Smooth muscle cell (in vitro differentiated cells): ENCODE data around the gene POGZ. TPM values are rescaled to one million over a fixed set of nuclear protein-coding genes. Genes with fewer than 3 reads are reported as not detected.

ENCODE experiments used
- DNase-seq: peaks from one replicate; lab custom pipeline; 2025; ENCODE audit not compliant: unreplicated experiment; lab: John Stamatoyannopoulos, UW
- H2AFZ ChIP-seq: fragments of 200-600 bp; sonication (generic); 2 replicates; pipeline ENCODE4 v1.6.0; 2016; ENCODE audit warnings: antibody characterized with exemption, low read depth, mild to moderate bottlenecking
- H3F3A ChIP-seq: fragments of 200-600 bp; sonication (generic); 2 replicates; pipeline ENCODE4 v1.6.0; 2017; ENCODE audit warnings: antibody characterized with exemption, low read depth
- H3K27ac ChIP-seq: fragments of 200-600 bp; sonication (generic); 2 replicates; pipeline ENCODE4 v1.5.1; 2016; ENCODE audit warnings: low read depth, mild to moderate bottlenecking
- H3K27me3 ChIP-seq: fragments of 200-600 bp; sonication (generic); 2 replicates; pipeline ENCODE4 v1.6.1; 2016; ENCODE audit warnings: low read depth, mild to moderate bottlenecking
- H3K36me3 ChIP-seq: fragments of 200-600 bp; sonication (generic); 2 replicates; pipeline ENCODE4 v1.5.1; 2016; ENCODE audit warnings: low read depth
- H3K4me1 ChIP-seq: fragments of 200-600 bp; sonication (generic); 2 replicates; pipeline ENCODE4 v1.5.1; 2016; ENCODE audit warnings: low read depth
- H3K4me2 ChIP-seq: fragments of 200-600 bp; sonication (generic); 2 replicates; pipeline ENCODE4 v1.6.0; 2016; ENCODE audit warnings: mild to moderate bottlenecking
- H3K4me3 ChIP-seq: fragments of 200-600 bp; sonication (generic); 2 replicates; pipeline ENCODE4 v1.5.1; 2016; ENCODE audit warnings: mild to moderate bottlenecking
- H3K79me2 ChIP-seq: fragments of 200-600 bp; sonication (generic); 2 replicates; pipeline ENCODE4 v1.6.0; 2016; ENCODE audit warnings: low read depth, mild to moderate bottlenecking
- H3K9ac ChIP-seq: fragments of 200-600 bp; sonication (generic); 2 replicates; pipeline ENCODE4 v1.6.0; 2016; ENCODE audit warnings: low read depth
- H3K9me3 ChIP-seq: fragments of 200-600 bp; sonication (generic); replicated peaks from 2 replicates; pipeline ENCODE4 v1.5.1; 2016; ENCODE audit warnings: low read depth
- H4K20me1 ChIP-seq: fragments of 200-600 bp; sonication (generic); 2 replicates; pipeline ENCODE4 v1.6.0; 2016; ENCODE audit warnings: low read depth
- WGBS: methylation state at CpG from one replicate; pipeline ENCODE4 v1.1.7; 2016; ENCODE audit warnings: low lambda C conversion rate; 5-methylcytosine and 5-hydroxymethylcytosine counted together
- polyA plus RNA-seq: library from polyadenylated mRNA; unstranded; fragments of >200 nt; fragmentation: Nextera tagmentation; extraction: Ambion mirVana; gene quantifications from 2 replicates; pipeline ENCODE4 v1.2.1, GENCODE V29; 2016
- total RNA-seq: library from RNA; depleted of rRNA; stranded (reverse); fragments of >200 nt; gene quantifications from 2 replicates; pipeline ENCODE4 v1.2.3, GENCODE V29; 2014
- TF ChIP-seq, protein P1 (sequence below): fragments of 200-600 bp; sonication (generic); IDR thresholded peaks from 2 replicates; pipeline ENCODE4 v1.5.1; 2017; ENCODE audit warnings: borderline replicate concordance, mild to moderate bottlenecking, antibody characterized with exemption; ENCODE audit not compliant: insufficient read depth, poor library complexity, severe bottlenecking

Gene POGZ
- total and polyA plus RNA-seq, 2 experiments from 2014 or later, result 20.5 to 40.9 TPM

DNA sequence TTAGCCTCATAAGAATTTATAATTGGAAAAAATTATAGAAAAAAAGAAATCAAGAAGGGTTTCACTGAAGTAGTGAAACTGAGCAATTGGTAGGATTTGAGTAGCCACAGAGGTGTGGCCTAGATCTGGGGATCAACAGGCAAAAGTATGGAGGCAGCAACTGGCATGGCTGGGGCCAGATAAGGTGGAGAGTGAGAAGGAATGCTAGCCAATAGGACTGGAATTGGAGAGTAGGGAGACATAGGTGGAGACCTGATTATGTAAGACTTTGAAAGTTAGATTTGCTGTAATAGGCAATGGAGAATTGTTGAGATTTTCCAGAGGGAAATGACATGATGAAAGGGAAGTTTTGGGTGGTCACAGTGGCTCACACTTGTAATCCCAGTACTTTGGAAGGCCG is 27.3 kb upstream of the POGZ start:
- no peaks in the 10 kb centered on the region for H3K27me3 ChIP-seq
- 76% methylated on average over 1 of the region's 1 CpG for WGBS

DNA sequence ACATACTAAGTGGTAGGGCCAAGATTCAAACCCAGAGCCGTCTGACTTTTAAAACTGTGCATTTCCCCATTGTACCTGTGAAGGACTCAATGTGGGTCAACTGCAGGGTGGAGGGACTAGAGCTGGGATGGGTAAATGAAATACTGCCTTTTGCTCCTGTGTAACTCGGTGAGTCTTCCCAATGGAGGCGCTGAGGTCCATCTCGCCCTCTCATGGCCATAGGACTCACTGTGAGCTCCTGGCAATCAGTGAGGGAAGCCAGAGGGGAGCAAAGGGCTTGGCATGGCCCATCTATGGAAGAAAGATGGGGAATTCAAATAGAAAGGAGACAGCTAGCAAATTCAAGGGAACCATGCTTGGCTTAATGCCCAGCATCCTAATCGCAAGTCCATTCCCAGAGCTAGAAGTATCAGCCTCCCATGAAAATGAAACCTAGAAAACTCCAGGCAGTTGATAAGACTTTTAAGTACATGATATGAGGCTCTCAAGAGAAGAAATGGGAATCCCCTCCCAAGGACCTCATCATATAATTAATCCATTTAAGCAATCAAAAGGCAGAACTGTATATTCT is 26.5 kb upstream of the POGZ start:
- Histone ChIP-seq H2AFZ (no peak overlapping the region), H3K27me3 (no peaks in the 10 kb centered on the region)
- no peak for DNase-seq

More for the DNA sequence above, 27.3 kb upstream of the POGZ start:
- no peaks in the 10 kb centered on the region for H4K20me1 ChIP-seq
- H3K9me3 ChIP-seq, result no peaks in the 10 kb centered on the region
- H3K36me3 ChIP-seq, result no peaks in the 10 kb centered on the region
- H3K4me2 ChIP-seq, result no peak overlapping the region
- H3F3A ChIP-seq, result no peaks in the 10 kb centered on the region
- DNase-seq, result no peak
- no peaks in the 10 kb centered on the region for H3K79me2 ChIP-seq
- H3K4me3 ChIP-seq, result no peak overlapping the region
- no peak overlapping the region for H3K27ac ChIP-seq
- H3K4me1 ChIP-seq, result no peaks in the 10 kb centered on the region
- H2AFZ ChIP-seq, result no peak overlapping the region
- TF ChIP-seq, protein P1, sequence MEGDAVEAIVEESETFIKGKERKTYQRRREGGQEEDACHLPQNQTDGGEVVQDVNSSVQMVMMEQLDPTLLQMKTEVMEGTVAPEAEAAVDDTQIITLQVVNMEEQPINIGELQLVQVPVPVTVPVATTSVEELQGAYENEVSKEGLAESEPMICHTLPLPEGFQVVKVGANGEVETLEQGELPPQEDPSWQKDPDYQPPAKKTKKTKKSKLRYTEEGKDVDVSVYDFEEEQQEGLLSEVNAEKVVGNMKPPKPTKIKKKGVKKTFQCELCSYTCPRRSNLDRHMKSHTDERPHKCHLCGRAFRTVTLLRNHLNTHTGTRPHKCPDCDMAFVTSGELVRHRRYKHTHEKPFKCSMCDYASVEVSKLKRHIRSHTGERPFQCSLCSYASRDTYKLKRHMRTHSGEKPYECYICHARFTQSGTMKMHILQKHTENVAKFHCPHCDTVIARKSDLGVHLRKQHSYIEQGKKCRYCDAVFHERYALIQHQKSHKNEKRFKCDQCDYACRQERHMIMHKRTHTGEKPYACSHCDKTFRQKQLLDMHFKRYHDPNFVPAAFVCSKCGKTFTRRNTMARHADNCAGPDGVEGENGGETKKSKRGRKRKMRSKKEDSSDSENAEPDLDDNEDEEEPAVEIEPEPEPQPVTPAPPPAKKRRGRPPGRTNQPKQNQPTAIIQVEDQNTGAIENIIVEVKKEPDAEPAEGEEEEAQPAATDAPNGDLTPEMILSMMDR, result no peak
- no peak overlapping the region for H3K9ac ChIP-seq

DNA sequence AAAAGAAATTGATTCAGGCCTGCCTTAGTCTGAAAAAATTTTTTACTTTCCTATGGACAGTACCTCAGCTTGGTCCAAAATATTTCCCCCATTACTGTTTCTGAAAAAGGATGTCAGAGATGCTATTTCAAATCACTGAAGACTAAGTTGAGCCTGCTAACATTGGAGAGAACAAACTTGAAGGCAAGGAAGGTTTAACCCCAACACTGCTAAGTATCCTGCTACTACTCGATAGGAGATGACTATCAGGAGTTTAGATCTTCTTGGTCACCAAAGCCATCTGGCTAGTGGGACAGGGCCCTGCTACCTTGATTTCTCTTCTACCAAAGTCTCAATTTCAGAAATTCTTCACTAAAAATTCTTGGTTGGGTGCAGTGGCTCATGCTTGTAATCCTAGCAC is 22.7 kb upstream of the POGZ start:
- H3K4me2 ChIP-seq, result no peak overlapping the region
- TF ChIP-seq, protein P1, result no peak
- peaks cover 13% of the 10 kb centered on the region for H3F3A ChIP-seq
- H4K20me1 ChIP-seq, result no peaks in the 10 kb centered on the region
- no peaks in the 10 kb centered on the region for H3K79me2 ChIP-seq
- no peaks in the 10 kb centered on the region for H3K4me1 ChIP-seq
- H3K9me3 ChIP-seq, result no peaks in the 10 kb centered on the region
- no peak overlapping the region for H3K27ac ChIP-seq
- no peaks in the 10 kb centered on the region for H3K36me3 ChIP-seq
- DNase-seq, result no peak
- no peaks in the 10 kb centered on the region for H3K27me3 ChIP-seq
- WGBS, result 92% methylated on average over 1 of the region's 1 CpG
- no peak overlapping the region for H3K4me3 ChIP-seq
- H2AFZ ChIP-seq, result no peak overlapping the region
- H3K9ac ChIP-seq, result no peak overlapping the region

More for the DNA sequence above, 26.5 kb upstream of the POGZ start:
- Histone ChIP-seq H3K4me3 (no peak overlapping the region), H3K79me2 (no peaks in the 10 kb centered on the region), H3K27ac (no peak overlapping the region), H3K4me1 (no peaks in the 10 kb centered on the region), H3K9me3 (no peaks in the 10 kb centered on the region), H4K20me1 (no peaks in the 10 kb centered on the region), H3K4me2 (no peak overlapping the region), H3K9ac (no peak overlapping the region), H3F3A (no peaks in the 10 kb centered on the region), H3K36me3 (no peaks in the 10 kb centered on the region)
- WGBS, result 61% methylated on average over 5 of the region's 5 CpGs
- TF ChIP-seq, protein P1, result no peak

DNA sequence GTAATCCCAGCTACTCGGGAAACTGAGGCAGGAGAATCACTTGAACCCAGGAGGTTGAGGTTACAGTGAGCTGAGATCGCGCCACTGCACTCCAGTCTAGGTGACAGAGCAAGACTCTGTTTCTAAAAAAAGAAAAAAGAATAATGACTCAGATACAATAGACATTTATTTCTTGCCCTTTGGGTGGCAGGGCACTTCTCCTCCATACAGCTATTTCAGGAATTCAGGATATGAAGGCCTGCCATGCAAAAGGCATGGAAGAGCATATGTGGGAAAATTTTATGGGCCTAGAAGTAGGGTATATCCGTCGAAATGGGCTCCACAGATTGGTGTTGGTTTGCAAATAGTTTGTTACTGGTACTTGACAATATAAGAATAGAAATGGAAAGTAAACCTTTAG is 20.2 kb upstream of the POGZ start:
- H3K9me3 ChIP-seq, result no peaks in the 10 kb centered on the region
- H4K20me1 ChIP-seq, result no peaks in the 10 kb centered on the region
- peak overlapping the region; percentile 55 for H3K4me2 ChIP-seq
- no peaks in the 10 kb centered on the region for H3K27me3 ChIP-seq
- no peak overlapping the region for H3K27ac ChIP-seq
- 80% methylated on average over 5 of the region's 5 CpGs for WGBS
- no peak overlapping the region for H2AFZ ChIP-seq
- peaks cover 13% of the 10 kb centered on the region for H3F3A ChIP-seq
- H3K36me3 ChIP-seq, result no peaks in the 10 kb centered on the region
- TF ChIP-seq, protein P1, result no peak
- no peaks in the 10 kb centered on the region for H3K4me1 ChIP-seq
- no peak for DNase-seq
- no peak overlapping the region for H3K9ac ChIP-seq
- no peaks in the 10 kb centered on the region for H3K79me2 ChIP-seq
- H3K4me3 ChIP-seq, result no peak overlapping the region
